SK-N-SH (cell line): Measurements from ENCODE around the gene TFEB. TPM values are rescaled to one million over a fixed set of nuclear protein-coding genes. Genes with fewer than 3 reads are reported as not detected.

ENCODE experiments used
- CTCF ChIA-PET: fragments of 300-600, 350-600 bp; formaldehyde crosslinking; extraction: SDS; loops from one replicate; lab custom pipeline; 2021; lab: Yijun Ruan, JAX
- POLR2A ChIA-PET: fragments of 350-600 bp; sonication (Branson Sonifier 250); formaldehyde crosslinking; extraction: SDS; loops from one replicate; lab custom pipeline; 2020; ENCODE audit warnings: antibody characterized with exemption, inconsistent platforms; lab: Yijun Ruan, JAX
- DNase-seq: peaks from one replicate; pipeline ENCODE4 v3.0.0; 2012
- H2AFZ ChIP-seq: fragments of 200-600 bp; sonication (generic); 2 replicates; pipeline ENCODE4 v1.8.1; 2016; ENCODE audit warnings: antibody characterized with exemption, mild to moderate bottlenecking, low read depth
- H3F3A ChIP-seq: fragments of 200-600 bp; sonication (generic); replicated peaks from 2 replicates; pipeline ENCODE3; 2016; ENCODE audit warnings: antibody characterized with exemption, mild to moderate bottlenecking; ENCODE audit not compliant: insufficient read depth
- H3K27ac ChIP-seq, 2 experiments: fragments of 200-500 bp in 1 of 2; fragments of 200-600 bp in 1 of 2; sonication (Bioruptor generic) in 1 of 2; sonication (generic), shearing (Covaris generic) in 1 of 2; 2 replicates each; pipeline versions ENCODE4 v1.5.1 to v1.6.1; 2014 to 2016; ENCODE audit warnings: low read depth in 2 of 2, inconsistent platforms in 1 of 2, low read length in 1 of 2, mild to moderate bottlenecking in 1 of 2, mixed read lengths in 1 of 2
- H3K27me3 ChIP-seq: fragments of 200-600 bp; sonication (generic), shearing (Covaris generic); 2 replicates; pipeline ENCODE4 v1.6.1; 2016; ENCODE audit warnings: mixed run types; ENCODE audit not compliant: insufficient read depth
- H3K36me3 ChIP-seq, 2 experiments: fragments of 200-500 bp in 1 of 2; fragments of 200-600 bp in 1 of 2; sonication (Bioruptor generic) in 1 of 2; sonication (generic) in 1 of 2; replicated peaks in 1 of 2; 2 replicates each; pipeline versions ENCODE3 to v1.5.1; 2014 to 2016; ENCODE audit warnings: low read length in 1 of 2, mild to moderate bottlenecking in 1 of 2; ENCODE audit not compliant: insufficient read depth in 2 of 2, control insufficient read depth in 1 of 2
- H3K4me1 ChIP-seq, 2 experiments: fragments of 200-500 bp in 1 of 2; fragments of 200-600 bp in 1 of 2; sonication (Bioruptor generic) in 1 of 2; sonication (generic), shearing (Covaris generic) in 1 of 2; 2 replicates each; pipeline versions ENCODE4 v1.5.1 to v1.6.1; 2014 to 2016; ENCODE audit warnings: low read depth in 1 of 2, low read length in 1 of 2, mixed run types in 1 of 2; ENCODE audit not compliant: insufficient read depth in 2 of 2, control insufficient read depth in 1 of 2
- H3K4me2 ChIP-seq: fragments of 200-600 bp; sonication (generic), shearing (Covaris generic); 2 replicates; pipeline ENCODE4 v1.6.1; 2017; ENCODE audit warnings: mixed run types
- H3K4me3 ChIP-seq, 2 experiments: fragments of 200-500 bp in 1 of 2; fragments of 200-600 bp in 1 of 2; sonication (Bioruptor generic) in 1 of 2; sonication (generic), shearing (Covaris generic) in 1 of 2; 2 replicates each; pipeline versions ENCODE4 v1.5.1 to v1.8.1; 2014 to 2016; ENCODE audit warnings: low read depth in 2 of 2, inconsistent platforms in 1 of 2, low read length in 1 of 2, mild to moderate bottlenecking in 1 of 2, mixed read lengths in 1 of 2, moderate library complexity in 1 of 2
- H3K79me2 ChIP-seq: fragments of 200-600 bp; sonication (generic); 2 replicates; pipeline ENCODE4 v1.8.1; 2017; ENCODE audit warnings: mild to moderate bottlenecking; ENCODE audit not compliant: insufficient read depth
- H3K9ac ChIP-seq: fragments of 200-600 bp; sonication (generic); 2 replicates; pipeline ENCODE4 v1.6.1; 2017; ENCODE audit warnings: mixed run types
- H3K9me2 ChIP-seq: fragments of 200-600 bp; sonication (generic); 2 replicates; pipeline ENCODE4 v1.6.1; 2017; ENCODE audit warnings: mixed run types
- H3K9me3 ChIP-seq: fragments of 200-600 bp; sonication (generic); 2 replicates; pipeline ENCODE4 v1.6.1; 2017; ENCODE audit warnings: mixed run types, mild to moderate bottlenecking, moderate library complexity
- H4K20me1 ChIP-seq: fragments of 200-600 bp; sonication (generic); 2 replicates; pipeline ENCODE4 v1.6.1; 2017; ENCODE audit warnings: mild to moderate bottlenecking, mixed run types; ENCODE audit not compliant: insufficient read depth
- EP300 ChIP-seq, 2 experiments: IDR thresholded peaks; 2 replicates each; pipeline versions ENCODE4 v1.4.0 to v1.6.1; 2012; ENCODE audit warnings: borderline replicate concordance in 1 of 2, low read depth in 1 of 2, low read length in 1 of 2
- GABPA ChIP-seq: IDR thresholded peaks from 2 replicates; pipeline ENCODE4 v1.4.0; 2012; ENCODE audit warnings: low read depth, mild to moderate bottlenecking
- GATA2 ChIP-seq: sonication (generic); formaldehyde crosslinking; IDR thresholded peaks from 2 replicates; pipeline ENCODE4 v1.5.0; 2020; ENCODE audit warnings: mild to moderate bottlenecking, missing genetic modification reagents
- MXI1 ChIP-seq: IDR thresholded peaks from 2 replicates; pipeline ENCODE4 v1.6.1; 2012; ENCODE audit warnings: mild to moderate bottlenecking, low read depth, low read length, improper control_type of control experiment
- NRF1 ChIP-seq: IDR thresholded peaks from 2 replicates; pipeline ENCODE4 v1.6.1; 2012; ENCODE audit warnings: low read depth, mild to moderate bottlenecking, low read length
- RCOR1 ChIP-seq: fragments of 150-350 bp; IDR thresholded peaks from 2 replicates; pipeline ENCODE4 v1.6.1; 2017; ENCODE audit warnings: antibody characterized with exemption, low read length
- RFX5 ChIP-seq: IDR thresholded peaks from 2 replicates; pipeline ENCODE4 v1.6.1; 2012; ENCODE audit warnings: mild to moderate bottlenecking, improper control_type of control experiment, low read length
- SIN3A ChIP-seq: IDR thresholded peaks from 2 replicates; pipeline ENCODE4 v1.6.1; 2012; ENCODE audit warnings: low read depth, mild to moderate bottlenecking, low read length, moderate library complexity, borderline replicate concordance
- WGBS: methylation state at CpG from one replicate; pipeline ENCODE4 v1.1.6; 2017; ENCODE audit warnings: low lambda C conversion rate; 5-methylcytosine and 5-hydroxymethylcytosine counted together
- polyA plus RNA-seq, 3 experiments: library from polyadenylated mRNA; depleted of rRNA; stranded (reverse); fragments of >200 nt; gene quantifications; 2 replicates each; pipeline ENCODE4 v1.2.3, GENCODE V29; 2012
- TF ChIP-seq, protein P1 (sequence below): IDR thresholded peaks from 2 replicates; pipeline ENCODE4; 2012
- TF ChIP-seq, protein P2 (sequence below): fragments of 150-350 bp; IDR thresholded peaks from 2 replicates; pipeline ENCODE4 v1.6.1; 2016; ENCODE audit warnings: mild to moderate bottlenecking, low read depth, low read length

Gene TFEB
- polyA plus RNA-seq, 1 of the 3 experiments (the other 2 are of a cell fraction): 6.2 TPM

DNA sequence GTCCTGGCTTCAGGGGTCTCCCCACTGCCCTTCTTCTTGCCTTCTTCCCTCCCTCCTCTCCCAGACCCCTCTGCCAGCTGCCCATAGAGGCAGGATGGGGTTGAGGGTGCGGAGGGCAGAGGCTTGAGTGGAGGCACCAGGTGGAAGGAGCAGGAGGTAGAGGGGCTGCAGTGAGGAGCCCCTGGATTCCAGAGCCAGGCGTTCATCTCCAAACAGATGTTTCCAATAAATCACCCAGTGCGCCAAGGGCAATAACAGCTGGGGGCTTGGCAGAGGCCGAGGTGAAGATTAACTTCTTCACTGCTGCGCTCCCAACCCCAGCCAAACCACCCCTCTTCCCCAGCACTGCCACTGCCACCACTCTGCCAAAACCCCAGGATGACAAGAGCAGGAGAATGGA lies 86.5 kb downstream of the TFEB start:
- 64% methylated on average over 4 of the region's 5 CpGs for WGBS
- TF ChIP-seq RCOR1 (0 out of 2 replicates have a peak, but pooled peaks have one; percentile 34), MXI1 (no peak), EP300 (IDR thresholded peaks at IDR 0.05; ENCODE audit: borderline replicate concordance in 1 of 2, low read depth in 1 of 2, low read length in 1 of 2) (peak in 1 of 2 experiments; percentile 48; a peak in 1 of 4 replicates)
- Histone ChIP-seq H3K9me3 (no peaks in the 10 kb centered on the region), H3K4me1 (peaks cover 4 to 13% of the 10 kb centered on the region in 2 experiments; a peak in 2 of 4 replicates), H2AFZ (no peak overlapping the region), H3K27ac (no peak overlapping the region), H3K27me3 (no peaks in the 10 kb centered on the region), H3K36me3 (no peaks in the 10 kb centered on the region), H4K20me1 (no peaks in the 10 kb centered on the region), H3K4me3 (no peak overlapping the region), H3K9ac (no peak overlapping the region), H3K9me2 (no peaks in the 10 kb centered on the region), H3K4me2 (no peak overlapping the region), H3K79me2 (no peaks in the 10 kb centered on the region), H3F3A (no peaks in the 10 kb centered on the region)
- POLR2A ChIA-PET: no interaction called here
- CTCF ChIA-PET: interaction anchor here (0.7 to 4.6 kb wide), 5 partner anchors 9 to 281 kb away, joined by 3 to 18 read pairs (median 11); no protein-coding TSS in a partner anchor
- peak; percentile 77 for DNase-seq

DNA sequence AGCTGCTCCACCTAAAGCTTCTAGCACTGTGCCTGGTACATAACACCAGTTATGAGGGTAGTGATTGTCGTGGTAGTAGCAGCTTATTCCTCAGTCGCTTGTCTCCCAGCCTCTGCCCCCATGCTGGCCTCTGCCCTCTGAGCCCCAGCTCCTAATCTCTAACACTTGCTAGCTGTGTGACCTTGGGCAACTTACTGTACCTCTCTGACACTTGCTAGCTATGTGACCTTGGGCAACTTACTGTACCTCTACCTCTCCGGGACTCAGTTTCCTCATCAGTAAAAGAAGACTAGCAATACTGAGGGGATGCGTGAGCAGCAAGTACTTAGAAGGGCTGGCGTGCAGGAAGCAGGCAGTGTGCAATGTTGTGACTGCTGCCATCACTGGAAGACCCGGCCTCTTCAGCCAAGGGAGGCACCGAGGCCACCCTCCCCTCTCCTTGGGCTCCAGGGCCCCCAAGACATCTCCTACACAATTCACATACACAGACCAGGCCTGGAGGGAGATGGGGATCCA lies 87.3 kb downstream of the TFEB start:
- Histone ChIP-seq H3K27ac (no peak overlapping the region), H4K20me1 (no peaks in the 10 kb centered on the region), H3K9me3 (no peaks in the 10 kb centered on the region), H3K4me2 (no peak overlapping the region), H3K9ac (no peak overlapping the region), H3K4me1 (peaks cover 4 to 13% of the 10 kb centered on the region in 2 experiments; a peak in 2 of 4 replicates), H3K27me3 (no peaks in the 10 kb centered on the region), H3F3A (no peaks in the 10 kb centered on the region), H3K9me2 (no peaks in the 10 kb centered on the region), H3K79me2 (no peaks in the 10 kb centered on the region)
- DNase-seq: no peak
- CTCF ChIA-PET: interaction anchor here (1.2 to 4.6 kb wide), 6 partner anchors 13 to 280 kb away, joined by 3 to 18 read pairs (median 8); no protein-coding TSS in a partner anchor
- POLR2A ChIA-PET: interaction anchor here (0.7 kb wide), 1 partner anchor 58 kb away, joined by 3 read pairs; no protein-coding TSS in a partner anchor
- TF ChIP-seq, protein P1, sequence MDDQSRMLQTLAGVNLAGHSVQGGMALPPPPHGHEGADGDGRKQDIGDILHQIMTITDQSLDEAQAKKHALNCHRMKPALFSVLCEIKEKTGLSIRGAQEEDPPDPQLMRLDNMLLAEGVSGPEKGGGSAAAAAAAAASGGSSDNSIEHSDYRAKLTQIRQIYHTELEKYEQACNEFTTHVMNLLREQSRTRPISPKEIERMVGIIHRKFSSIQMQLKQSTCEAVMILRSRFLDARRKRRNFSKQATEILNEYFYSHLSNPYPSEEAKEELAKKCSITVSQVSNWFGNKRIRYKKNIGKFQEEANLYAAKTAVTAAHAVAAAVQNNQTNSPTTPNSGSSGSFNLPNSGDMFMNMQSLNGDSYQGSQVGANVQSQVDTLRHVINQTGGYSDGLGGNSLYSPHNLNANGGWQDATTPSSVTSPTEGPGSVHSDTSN: no peak
- no peak for TF ChIP-seq GATA2 (CRISPR knock-in tag)
- TF ChIP-seq, protein P2, sequence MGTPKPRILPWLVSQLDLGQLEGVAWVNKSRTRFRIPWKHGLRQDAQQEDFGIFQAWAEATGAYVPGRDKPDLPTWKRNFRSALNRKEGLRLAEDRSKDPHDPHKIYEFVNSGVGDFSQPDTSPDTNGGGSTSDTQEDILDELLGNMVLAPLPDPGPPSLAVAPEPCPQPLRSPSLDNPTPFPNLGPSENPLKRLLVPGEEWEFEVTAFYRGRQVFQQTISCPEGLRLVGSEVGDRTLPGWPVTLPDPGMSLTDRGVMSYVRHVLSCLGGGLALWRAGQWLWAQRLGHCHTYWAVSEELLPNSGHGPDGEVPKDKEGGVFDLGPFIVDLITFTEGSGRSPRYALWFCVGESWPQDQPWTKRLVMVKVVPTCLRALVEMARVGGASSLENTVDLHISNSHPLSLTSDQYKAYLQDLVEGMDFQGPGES: no peak
- no peak for TF ChIP-seq NRF1
- TF ChIP-seq GABPA: no peak
- no peak for TF ChIP-seq RFX5
- TF ChIP-seq SIN3A: no peak
- TF ChIP-seq, all 33 proteins: peak for 0
- H2AFZ ChIP-seq: no peak overlapping the region
- H3K36me3 ChIP-seq: no peaks in the 10 kb centered on the region
- 72% methylated on average over 7 of the region's 7 CpGs for WGBS
- H3K4me3 ChIP-seq: no peak overlapping the region
